Thoracic aorta (tissue), 2 donors: Measurements from ENCODE around the gene SDK1. TPM values are rescaled to one million over a fixed set of nuclear protein-coding genes. Genes with fewer than 3 reads are reported as not detected.

ENCODE experiments used
- ATAC-seq: fragments of 150-250 bp; one replicate; pipeline ENCODE4 v1.8.0; 2017; ENCODE audit warnings: low read depth; ENCODE audit not compliant: insufficient number of reproducible peaks, low FRiP score
- DNase-seq: peaks from one replicate; pipeline ENCODE4 v3.0.0-alpha.2; 2020; ENCODE audit warnings: low spot score
- H3K27ac ChIP-seq, 2 donors: fragments of 200-600 bp; sonication (generic); 1 replicate in 1 of 2; 2 replicates in 1 of 2; pipeline ENCODE4 v1.5.1; 2016; ENCODE audit warnings: mild to moderate bottlenecking in 2 of 2, moderate library complexity in 2 of 2
- H3K27me3 ChIP-seq: fragments of 200-600 bp; sonication (generic); replicated peaks from 2 replicates; pipeline ENCODE4 v1.6.0; 2016; ENCODE audit warnings: mild to moderate bottlenecking; ENCODE audit not compliant: insufficient read depth
- H3K36me3 ChIP-seq: fragments of 200-600 bp; sonication (generic); one replicate; pipeline ENCODE4 v1.5.1; 2016
- H3K4me1 ChIP-seq, 2 donors: fragments of 200-600 bp; sonication (generic); 1 replicate in 1 of 2; 2 replicates in 1 of 2; pipeline versions ENCODE4 v1.5.1 to v1.6.0; 2016; ENCODE audit warnings: low read depth in 2 of 2, mild to moderate bottlenecking in 1 of 2; ENCODE audit not compliant: control insufficient read depth in 1 of 2
- H3K4me3 ChIP-seq: fragments of 200-600 bp; sonication (generic); 2 replicates; pipeline ENCODE4 v1.5.1; 2016; ENCODE audit warnings: mild to moderate bottlenecking
- H3K9me3 ChIP-seq: fragments of 200-600 bp; sonication (generic); 2 replicates; pipeline ENCODE4 v1.5.1; 2016
- CTCF ChIP-seq: fragments of 200-600 bp; sonication (generic); IDR thresholded peaks from one replicate; pipeline ENCODE4 v1.5.1; 2019; ENCODE audit warnings: antibody characterized with exemption
- total RNA-seq, 2 donors: library from RNA; depleted of rRNA; stranded (reverse); fragments of >200 nt; gene quantifications; one replicate each; pipeline versions ENCODE4 v1.1.0 to v1.2.3, GENCODE V29; 2016

Gene SDK1
- total RNA-seq, 2 donors from 2014 or later: 27.5 to 29.2 TPM

- Histone ChIP-seq H3K27ac (no peak overlapping the region), H3K36me3 (peaks cover 3% of the 10 kb centered on the region), H3K9me3 (no peaks in the 10 kb centered on the region), H3K4me1 (no peaks in the 10 kb centered on the region), H3K4me3 (no peak overlapping the region), H3K27me3 (no peaks in the 10 kb centered on the region)
- no peak for TF ChIP-seq CTCF
- ATAC-seq: no peak
- DNase-seq: no peak
Measured at GRCh38 chr7:4267341-4268039, 966.4 kb downstream of the SDK1 start.

- H3K4me1 ChIP-seq: no peaks in the 10 kb centered on the region
- peaks cover 3% of the 10 kb centered on the region for H3K36me3 ChIP-seq
- no peak for TF ChIP-seq CTCF
- ATAC-seq (no peak), DNase-seq (no peak)
- H3K9me3 ChIP-seq: no peaks in the 10 kb centered on the region
- no peak overlapping the region for H3K27ac ChIP-seq
- no peaks in the 10 kb centered on the region for H3K27me3 ChIP-seq
- H3K4me3 ChIP-seq: no peak overlapping the region
Measured at GRCh38 chr7:4268040-4268965, 967.3 kb downstream of the SDK1 start.

- Histone ChIP-seq H3K36me3 (peaks cover 3% of the 10 kb centered on the region), H3K27me3 (no peaks in the 10 kb centered on the region)
- no peak for TF ChIP-seq CTCF
Measured at GRCh38 chr7:4269086-4269485, 968.0 kb downstream of the SDK1 start.

GRCh38 chr7:4269746-4270145 lies 968.7 kb downstream of the SDK1 start:
- no peak for DNase-seq
- Histone ChIP-seq H3K27ac (no peak overlapping the region), H3K4me3 (no peak overlapping the region), H3K36me3 (peaks cover 3% of the 10 kb centered on the region), H3K4me1 (no peaks in the 10 kb centered on the region), H3K27me3 (no peaks in the 10 kb centered on the region), H3K9me3 (peaks cover 5% of the 10 kb centered on the region)
- ATAC-seq: no peak
- TF ChIP-seq CTCF: no peak

More at GRCh38 chr7:4269086-4269485, 968.0 kb downstream of the SDK1 start:
- ATAC-seq (no peak), DNase-seq (no peak)
- Histone ChIP-seq H3K9me3 (peaks cover under 1% of the 10 kb centered on the region), H3K4me3 (no peak overlapping the region), H3K4me1 (no peaks in the 10 kb centered on the region), H3K27ac (no peak overlapping the region)

GRCh38 chr7:4270268-4270667 lies 969.2 kb downstream of the SDK1 start:
- ATAC-seq (no peak), DNase-seq (no peak)
- no peaks in the 10 kb centered on the region for H3K4me1 ChIP-seq
- H3K36me3 ChIP-seq: peaks cover 3% of the 10 kb centered on the region
- H3K27ac ChIP-seq: no peak overlapping the region
- peaks cover 5% of the 10 kb centered on the region for H3K9me3 ChIP-seq
- no peaks in the 10 kb centered on the region for H3K27me3 ChIP-seq
- TF ChIP-seq CTCF: no peak
- no peak overlapping the region for H3K4me3 ChIP-seq
